GM18502 (cell line): ENCODE measurements around the gene ODAD4.
"Not testable (repeated sequence)": the region's sequence is repeated elsewhere in the genome, so short reads cannot be mapped to it uniquely, and the experiment has no call there.

ENCODE experiments used
- ATAC-seq: cut with Tn5 transposase; IDR thresholded peaks from one replicate; pipeline ENCODE4 v1.9.1; 2021; ENCODE audit warnings: mild to moderate bottlenecking; ENCODE audit not compliant: unreplicated experiment, poor library complexity

Gene ODAD4

GRCh38 chr17:41992576-41992975, 62.2 kb downstream of the ODAD4 start:
- ATAC-seq: no peak

GRCh38 chr17:41996855-41997164, 66.4 kb downstream of the ODAD4 start:
- ATAC-seq: no peak

DNA sequence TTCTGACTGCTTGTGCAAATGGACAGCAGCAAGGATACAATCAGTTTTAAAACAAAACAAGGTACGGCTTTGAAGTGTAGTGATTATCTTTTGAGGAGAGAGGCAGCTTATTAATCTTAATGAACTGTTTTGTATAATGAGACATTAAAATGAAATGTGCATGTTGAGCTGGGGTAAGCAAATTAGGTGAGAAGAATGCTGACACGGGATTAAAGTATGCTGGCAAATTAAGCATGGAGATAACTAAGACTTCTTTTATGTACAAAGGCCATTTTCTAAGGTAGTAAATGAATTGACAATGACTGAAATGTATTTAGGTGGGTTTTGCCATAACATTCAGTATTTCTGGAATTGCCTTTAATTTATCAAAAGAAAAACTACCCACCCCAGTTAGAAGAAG, 68.1 kb downstream of the ODAD4 start:
- ATAC-seq: no peak

DNA sequence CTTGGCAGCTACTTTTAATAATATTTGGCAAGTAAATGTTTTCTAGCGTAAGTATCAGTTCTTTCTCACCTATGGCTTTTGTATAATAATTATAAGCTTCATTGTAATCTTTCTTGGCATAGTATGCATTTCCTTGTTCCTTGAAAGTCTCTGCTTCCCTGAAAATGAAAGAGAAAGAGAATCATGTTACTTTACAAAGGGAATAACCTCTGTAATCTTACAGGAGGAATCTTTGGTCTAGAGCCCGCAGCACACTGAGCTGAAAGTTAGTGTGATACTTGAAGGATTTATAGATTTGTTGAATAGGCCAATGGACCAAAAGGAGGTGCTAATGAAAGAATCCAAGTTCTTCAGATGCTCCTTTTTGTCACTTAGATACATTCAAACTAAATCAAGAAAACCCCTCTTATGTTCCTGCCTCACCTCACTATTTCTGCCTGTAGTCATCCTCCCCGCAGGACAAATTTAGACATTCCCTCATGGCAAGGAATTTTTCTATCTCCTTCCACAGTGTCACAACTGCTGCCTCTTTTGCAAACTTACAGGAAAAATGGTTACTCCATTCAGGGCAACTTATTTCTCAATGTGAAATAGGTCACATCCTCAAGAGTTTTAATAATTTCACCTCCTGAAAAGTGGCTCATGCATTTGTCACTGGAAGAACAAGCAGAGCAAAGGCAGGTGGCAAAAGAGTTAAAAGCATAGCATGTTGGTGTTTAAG, 70.2 kb downstream of the ODAD4 start:
- no peak for ATAC-seq

DNA sequence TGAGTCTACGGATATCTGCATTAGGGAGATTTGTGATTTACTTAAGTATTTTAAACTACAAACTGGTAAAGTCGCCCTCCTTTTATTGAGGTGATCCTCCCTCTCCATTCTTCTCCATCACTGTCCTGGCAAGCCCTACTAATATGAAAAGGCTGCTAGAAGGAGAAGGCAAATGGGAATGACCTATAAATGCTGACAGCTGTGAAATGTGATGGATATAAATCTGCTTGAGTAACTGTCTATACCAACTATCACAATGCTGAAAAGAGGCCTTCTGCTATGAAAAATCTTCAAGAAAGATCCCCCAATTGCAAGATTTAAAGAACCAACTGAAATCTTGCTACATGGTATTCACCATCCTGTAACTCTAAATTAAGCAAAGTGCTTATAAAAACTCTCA, 71.3 kb downstream of the ODAD4 start:
- ATAC-seq: no peak

DNA sequence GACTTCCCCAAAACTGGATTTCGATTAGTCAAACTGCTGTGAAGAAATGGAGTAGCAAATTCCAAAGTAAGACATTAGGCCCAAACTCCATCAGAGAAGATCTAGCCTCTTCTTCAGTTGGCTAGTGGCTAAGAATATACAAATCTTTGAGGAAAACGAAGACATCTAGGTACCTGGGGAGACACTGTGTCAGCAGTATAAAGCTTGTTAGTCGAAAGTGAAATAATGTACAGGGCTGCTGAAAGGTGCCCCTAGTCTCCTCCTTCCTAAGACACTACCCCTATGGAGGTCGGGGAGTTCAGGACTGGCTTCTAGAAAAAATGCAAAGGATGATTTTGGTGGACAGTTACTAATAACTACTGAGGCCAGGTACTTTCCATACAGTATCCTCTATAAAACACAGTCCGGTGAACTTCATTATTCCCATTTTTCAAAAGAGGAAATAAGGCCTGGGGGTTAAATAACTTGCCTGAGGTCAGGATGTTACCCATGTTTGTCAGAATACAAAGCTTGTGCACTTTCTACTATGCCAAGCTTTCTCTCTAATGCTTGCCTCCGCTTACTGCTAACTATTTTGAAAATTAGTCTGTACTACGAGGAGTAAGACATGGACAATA, 71.9 kb downstream of the ODAD4 start:
- no peak for ATAC-seq

DNA sequence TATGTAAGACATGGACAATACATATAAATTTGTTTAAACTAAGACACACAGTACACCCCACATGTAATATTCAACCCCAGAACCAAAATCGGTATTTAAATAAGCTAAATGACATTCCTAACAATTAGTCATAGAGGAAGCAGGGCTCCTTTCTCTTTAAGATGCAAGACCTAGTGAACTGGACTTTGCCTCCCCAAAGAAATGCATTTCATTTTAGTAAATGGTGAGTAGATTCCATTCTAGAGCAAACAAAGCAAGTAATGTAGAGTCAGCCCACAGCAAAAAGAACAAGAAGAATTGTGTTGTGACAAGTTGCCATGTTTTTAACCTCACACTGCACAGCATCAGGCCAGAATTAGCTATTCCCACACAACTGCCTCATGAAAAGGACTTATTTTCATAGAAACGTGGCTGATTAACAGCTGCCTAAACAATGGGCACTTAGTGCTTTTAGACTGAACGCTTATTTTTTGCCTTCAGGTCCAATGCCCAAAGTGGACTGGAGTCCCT, 72.4 kb downstream of the ODAD4 start:
- ATAC-seq: no peak

DNA sequence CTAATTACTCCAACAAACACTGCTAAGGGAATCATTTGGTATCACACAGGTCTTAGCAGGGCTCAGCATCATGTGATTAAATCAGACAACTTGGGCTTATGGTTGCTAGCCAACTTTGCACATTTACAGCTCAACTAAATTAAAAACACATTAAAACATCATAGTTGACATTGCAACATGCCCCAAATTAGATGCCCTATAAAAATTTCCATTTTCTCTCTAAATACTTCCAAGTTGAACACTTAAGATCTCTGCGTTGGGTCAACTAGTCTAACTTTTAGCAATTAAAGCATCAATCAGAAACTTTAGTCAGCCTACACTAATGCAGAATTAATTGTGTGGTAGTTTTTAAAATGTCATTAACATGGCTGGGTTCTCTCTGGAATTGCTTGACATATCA, 74.7 kb downstream of the ODAD4 start:
- ATAC-seq: no peak

- no peak for ATAC-seq
Observed at GRCh38 chr17:42009170-42009569, 78.8 kb downstream of the ODAD4 start.

- not testable (repeated sequence) for ATAC-seq
Observed at GRCh38 chr17:42010266-42010680, 79.9 kb downstream of the ODAD4 start.

DNA sequence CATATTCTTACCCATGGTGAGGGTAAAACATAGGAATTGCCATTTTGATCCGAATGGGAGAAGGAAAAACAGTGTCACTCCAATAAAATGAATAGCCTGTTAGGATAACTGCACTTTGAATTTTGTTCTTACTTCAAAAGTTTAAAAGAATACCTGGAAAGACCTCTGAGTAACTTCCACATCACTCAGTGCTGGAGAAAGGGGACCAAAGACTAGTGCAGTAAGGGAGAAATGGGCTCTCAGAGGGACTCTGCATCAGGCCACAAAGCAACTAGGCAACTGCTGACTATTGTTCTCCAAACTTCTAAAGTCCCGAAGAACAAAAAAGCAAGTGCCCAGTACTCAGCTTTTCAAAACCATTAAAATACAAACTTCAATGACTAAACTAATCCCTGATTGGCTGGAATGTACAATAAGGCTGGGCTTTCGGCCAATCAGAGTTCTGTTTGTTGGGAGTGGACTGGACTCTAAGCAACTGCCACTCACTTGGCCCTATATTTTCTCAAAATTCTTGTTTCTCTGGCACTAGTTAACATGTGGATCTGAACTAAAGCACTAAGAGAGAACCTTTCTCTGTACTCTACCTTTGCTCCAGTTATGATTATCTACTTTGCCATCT, 80.6 kb downstream of the ODAD4 start:
- no peak for ATAC-seq

DNA sequence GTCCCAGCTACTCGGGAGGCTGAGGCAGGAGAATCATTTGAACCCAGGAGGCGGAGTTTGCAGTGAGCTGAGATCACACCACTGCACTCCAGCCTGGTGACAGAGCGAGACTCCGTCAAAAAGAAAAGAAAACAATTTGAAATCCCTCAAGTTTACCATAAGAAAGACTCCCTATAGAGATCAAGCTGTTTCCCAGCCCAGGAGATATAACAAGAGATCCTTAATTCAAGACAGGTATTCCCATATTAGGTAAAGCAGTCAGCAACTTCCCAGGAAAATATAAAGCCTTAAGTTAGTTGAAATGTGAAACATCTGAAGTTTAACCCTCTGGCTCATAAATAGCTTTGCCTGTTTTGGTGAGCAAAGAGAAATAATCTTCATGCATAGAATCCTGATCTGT, 81.9 kb downstream of the ODAD4 start:
- ATAC-seq: not testable (repeated sequence)

DNA sequence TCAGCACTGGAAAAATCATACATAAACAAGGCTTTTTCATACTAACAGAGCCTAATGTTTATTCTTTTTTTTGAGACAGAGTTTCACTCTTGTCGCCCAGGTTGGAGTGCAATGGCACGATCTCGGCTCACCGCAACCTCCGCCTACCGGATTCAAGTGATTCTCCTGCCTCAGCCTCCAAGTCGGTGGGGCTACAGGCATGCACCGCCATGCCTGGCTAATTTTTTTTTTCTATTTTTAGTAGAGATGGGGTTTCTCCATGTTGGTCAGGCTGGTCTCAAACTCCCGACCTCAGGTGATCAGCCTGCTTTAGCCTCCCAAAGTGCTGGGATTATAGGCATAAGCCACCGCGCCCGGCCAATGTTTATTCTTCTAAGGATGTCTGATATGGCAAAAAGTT, 83.3 kb downstream of the ODAD4 start:
- not testable (repeated sequence) for ATAC-seq
